Loucy (cell line): ENCODE data around the gene TEAD1.

Source experiments
- H2AFZ ChIP-seq: fragments of 200-600 bp; sonication (generic); 2 replicates; pipeline ENCODE4 v1.6.0; 2016; ENCODE audit warnings: antibody characterized with exemption, mild to moderate bottlenecking, low read length, moderate library complexity
- H3F3A ChIP-seq: fragments of 200-600 bp; 2 replicates; pipeline ENCODE4 v1.6.0; 2016; ENCODE audit warnings: antibody characterized with exemption, low read depth, mild to moderate bottlenecking
- H3K27me3 ChIP-seq: fragments of 200-600 bp; sonication (generic); 2 replicates; pipeline ENCODE4 v1.6.1; 2014; ENCODE audit warnings: low read length, mild to moderate bottlenecking; ENCODE audit not compliant: insufficient read depth, poor library complexity, severe bottlenecking
- H3K36me3 ChIP-seq: fragments of 200-600 bp; sonication (generic); 2 replicates; pipeline ENCODE4 v1.6.1; 2016; ENCODE audit warnings: low read length; ENCODE audit not compliant: insufficient read depth
- H3K4me1 ChIP-seq: fragments of 200-600 bp; sonication (generic); 2 replicates; pipeline ENCODE4 v1.5.1; 2014; ENCODE audit warnings: low read length, mild to moderate bottlenecking; ENCODE audit not compliant: insufficient read depth, poor library complexity, severe bottlenecking
- H3K4me2 ChIP-seq: fragments of 200-600 bp; sonication (generic); 2 replicates; pipeline ENCODE4 v1.6.0; 2014; ENCODE audit warnings: antibody characterized with exemption, low read length, low read depth, mild to moderate bottlenecking; ENCODE audit not compliant: poor library complexity, severe bottlenecking
- H3K4me3 ChIP-seq: fragments of 200-600 bp; sonication (generic); 2 replicates; pipeline ENCODE4 v1.5.1; 2014; ENCODE audit warnings: low read length, mild to moderate bottlenecking, mixed read lengths; ENCODE audit not compliant: poor library complexity, severe bottlenecking
- H3K79me2 ChIP-seq: fragments of 200-600 bp; sonication (generic); 2 replicates; pipeline ENCODE4 v1.6.1; 2014; ENCODE audit warnings: low read length; ENCODE audit not compliant: insufficient read depth
- H3K9ac ChIP-seq: fragments of 200-600 bp; sonication (generic); 2 replicates; pipeline ENCODE4 v1.6.0; 2014; ENCODE audit warnings: mild to moderate bottlenecking, low read depth, low read length, moderate library complexity; ENCODE audit not compliant: poor library complexity, severe bottlenecking
- H3K9me2 ChIP-seq: fragments of 200-600 bp; sonication (generic); replicated peaks from 2 replicates; pipeline ENCODE4 v1.6.1; 2016; ENCODE audit warnings: low read depth, low read length, mixed read lengths
- H3K9me3 ChIP-seq: fragments of 200-600 bp; sonication (generic); 2 replicates; pipeline ENCODE4 v1.6.1; 2014; ENCODE audit warnings: mild to moderate bottlenecking, antibody characterized with exemption, low read length, low read depth; ENCODE audit not compliant: insufficient read depth
- H4K20me1 ChIP-seq: fragments of 200-600 bp; sonication (generic); 2 replicates; pipeline ENCODE4 v1.6.0; 2014; ENCODE audit warnings: antibody characterized with exemption, low read length, mild to moderate bottlenecking; ENCODE audit not compliant: insufficient read depth, poor library complexity, severe bottlenecking
- CTCF ChIP-seq: fragments of 200-600 bp; sonication (generic); conservative IDR thresholded peaks from 2 replicates; pipeline ENCODE4 v1.5.1; 2014; ENCODE audit warnings: mild to moderate bottlenecking, antibody characterized with exemption, low read length
- EZH2phosphoT487 ChIP-seq: fragments of 200-600 bp; IDR thresholded peaks from 2 replicates; pipeline ENCODE4 v1.6.1; 2018; ENCODE audit warnings: antibody characterized with exemption, mild to moderate bottlenecking, moderate library complexity, borderline replicate concordance

Gene TEAD1

GRCh38 chr11:12674571-12674935, 332 bp downstream of the TEAD1 start:
- Histone ChIP-seq H3K4me2 (no peak overlapping the region), H4K20me1 (no peaks in the 10 kb centered on the region), H3K79me2 (no peaks in the 10 kb centered on the region), H3K36me3 (no peaks in the 10 kb centered on the region), H2AFZ (no peak overlapping the region), H3F3A (no peaks in the 10 kb centered on the region), H3K4me3 (no peak overlapping the region), H3K9me2 (no peaks in the 10 kb centered on the region), H3K27me3 (peaks cover 8% of the 10 kb centered on the region), H3K4me1 (no peaks in the 10 kb centered on the region), H3K9me3 (no peaks in the 10 kb centered on the region), H3K9ac (no peak overlapping the region)
- TF ChIP-seq CTCF: no peak
- no peak for TF ChIP-seq EZH2phosphoT487

- H3F3A ChIP-seq: no peaks in the 10 kb centered on the region
- peaks cover 9% of the 10 kb centered on the region for H3K27me3 ChIP-seq
- H3K36me3 ChIP-seq: no peaks in the 10 kb centered on the region
- TF ChIP-seq CTCF (no peak), EZH2phosphoT487 (no peak)
- H3K4me3 ChIP-seq: no peak overlapping the region
- no peaks in the 10 kb centered on the region for H3K4me1 ChIP-seq
- no peak overlapping the region for H3K9ac ChIP-seq
- no peaks in the 10 kb centered on the region for H3K9me3 ChIP-seq
- no peaks in the 10 kb centered on the region for H3K9me2 ChIP-seq
- H4K20me1 ChIP-seq: no peaks in the 10 kb centered on the region
- no peak overlapping the region for H2AFZ ChIP-seq
- no peak overlapping the region for H3K4me2 ChIP-seq
- no peaks in the 10 kb centered on the region for H3K79me2 ChIP-seq
Observed at GRCh38 chr11:12674936-12675696, 895 bp downstream of the TEAD1 start.

- Histone ChIP-seq H2AFZ (no peak overlapping the region), H3K4me2 (no peak overlapping the region), H3K36me3 (no peaks in the 10 kb centered on the region), H4K20me1 (no peaks in the 10 kb centered on the region), H3K9me3 (no peaks in the 10 kb centered on the region), H3K9me2 (no peaks in the 10 kb centered on the region), H3F3A (no peaks in the 10 kb centered on the region), H3K9ac (no peak overlapping the region), H3K4me3 (no peak overlapping the region), H3K27me3 (peaks cover 9% of the 10 kb centered on the region), H3K79me2 (no peaks in the 10 kb centered on the region), H3K4me1 (no peaks in the 10 kb centered on the region)
- TF ChIP-seq CTCF (no peak), EZH2phosphoT487 (no peak)
Observed at GRCh38 chr11:12675951-12676711, 1.9 kb downstream of the TEAD1 start.
